ENCODE measurements around the gene PCSK1N. TPM values are rescaled to one million over a fixed set of nuclear protein-coding genes. Genes with fewer than 3 reads are reported as not detected.

Gene PCSK1N
- total RNA-seq, 1 experiment from 2014 or later = 15.3 TPM

GRCh38 chrX:48790477-48790876, 44.9 kb downstream of the PCSK1N start:
- DNase-seq (ENCODE audit: low spot score) = no peak

GRCh38 chrX:48789366-48790220, 45.8 kb downstream of the PCSK1N start:
- no peak for DNase-seq (ENCODE audit: low spot score)

DNA sequence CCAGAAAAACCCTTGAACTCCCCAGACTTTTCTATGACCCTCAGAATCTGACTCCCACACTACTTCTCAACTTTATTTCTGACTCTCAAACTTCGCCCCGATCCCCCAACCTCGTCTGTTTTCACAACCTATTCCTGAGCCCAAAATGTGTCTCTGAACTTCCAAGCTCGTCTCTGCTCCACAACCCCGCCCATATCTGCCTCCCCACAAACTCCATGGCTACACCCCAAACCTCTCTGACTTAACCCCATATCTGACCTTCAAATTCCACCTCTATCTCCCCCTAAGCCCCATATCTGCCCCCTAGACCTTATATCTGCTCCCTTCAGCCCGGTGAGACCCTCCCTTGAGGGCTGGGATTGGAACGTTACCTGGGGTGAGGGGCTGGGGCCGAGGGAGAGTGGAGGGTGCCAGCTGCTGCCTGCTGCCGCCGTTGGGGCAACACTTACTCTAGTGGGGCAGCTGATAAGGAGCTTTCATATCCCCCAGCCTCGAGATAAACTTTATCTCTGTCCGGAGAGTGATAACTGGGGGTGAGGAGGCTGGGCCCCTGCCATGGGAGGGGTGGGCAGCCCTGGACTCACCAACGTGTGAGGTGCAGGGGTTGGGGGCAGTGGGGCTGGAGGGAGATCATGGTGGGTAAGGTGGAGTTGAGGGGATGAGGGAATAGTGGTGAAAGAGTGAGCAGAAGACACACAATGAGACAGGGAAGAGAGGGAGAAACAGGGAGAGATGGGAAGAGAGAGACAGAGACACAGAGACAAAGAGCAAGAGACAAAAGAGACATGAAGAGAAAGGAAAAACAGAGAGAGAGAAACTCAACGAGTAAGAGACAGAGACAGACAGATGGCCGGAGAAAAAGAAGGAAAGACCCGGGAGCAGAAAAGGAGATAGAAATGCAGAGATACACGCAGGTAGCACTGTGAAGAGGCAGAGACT, 47.6 kb downstream of the PCSK1N start:
- no peak for DNase-seq (ENCODE audit: low spot score)

- DNase-seq (ENCODE audit: low spot score) = no peak
These were observed 48.4 kb downstream of the PCSK1N start for GRCh38 chrX:48786825-48787504.

DNA sequence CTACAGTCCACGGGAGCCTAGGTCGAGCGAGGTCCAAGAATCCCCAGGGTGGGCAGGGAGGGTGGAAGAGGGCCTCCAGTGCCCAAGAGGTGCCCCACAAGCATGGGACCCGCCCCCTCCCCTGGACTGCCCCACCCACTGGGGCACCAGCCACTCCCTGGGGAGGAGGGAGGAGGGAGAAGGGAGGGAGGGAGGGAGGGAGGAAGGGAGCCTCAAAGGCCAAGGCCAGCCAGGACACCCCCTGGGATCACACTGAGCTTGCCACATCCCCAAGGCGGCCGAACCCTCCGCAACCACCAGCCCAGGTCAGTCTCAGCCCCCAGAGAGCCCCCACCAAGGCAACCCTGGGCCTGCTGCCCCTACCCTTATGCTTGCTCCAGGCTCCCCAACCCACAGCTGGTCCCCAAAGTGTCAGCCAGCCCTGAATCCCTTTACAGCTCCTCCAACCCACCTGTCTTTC, 49.0 kb downstream of the PCSK1N start, which contains the start of gene GATA1:
Gene GATA1, plus strand, starts transcription at position 250 of the 460 bp plus-strand sequence. CDS start 4,520 bp downstream, outside the sequence.
- no peak for DNase-seq (ENCODE audit: low spot score)

DNA sequence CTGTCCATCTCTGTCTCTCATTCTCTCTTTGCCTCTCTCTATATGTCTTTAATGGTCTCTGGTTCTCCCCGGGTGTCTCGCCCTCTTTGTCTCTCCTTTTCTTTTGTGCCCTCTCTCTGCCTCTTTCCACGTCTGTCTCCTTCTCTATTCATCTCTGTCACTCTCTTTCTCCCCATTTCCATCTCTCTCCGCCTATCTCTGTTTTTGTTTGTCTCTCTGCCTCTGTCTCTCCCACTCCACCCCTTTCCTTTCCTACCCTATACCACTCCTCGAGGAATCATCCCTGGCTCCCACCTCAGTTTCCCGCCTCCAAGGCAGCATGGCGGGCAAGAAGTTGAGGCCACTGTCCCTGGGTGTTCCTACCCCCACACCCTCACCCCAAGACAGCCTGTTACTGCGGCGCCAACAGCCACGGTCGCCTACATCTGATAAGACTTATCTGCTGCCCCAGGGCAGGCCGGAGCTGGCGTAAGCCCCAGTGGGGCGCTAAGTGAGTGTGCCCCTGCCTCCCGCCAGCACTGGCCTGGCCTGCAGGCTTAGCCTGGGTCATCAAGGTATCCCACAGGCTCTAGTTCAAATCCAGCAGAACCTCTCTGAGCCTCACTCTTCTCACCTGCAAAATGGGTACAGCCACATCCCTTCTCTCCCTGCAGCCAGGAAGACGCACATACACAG, 49.7 kb downstream of the PCSK1N start:
- DNase-seq (ENCODE audit: low spot score) = no peak

DNA sequence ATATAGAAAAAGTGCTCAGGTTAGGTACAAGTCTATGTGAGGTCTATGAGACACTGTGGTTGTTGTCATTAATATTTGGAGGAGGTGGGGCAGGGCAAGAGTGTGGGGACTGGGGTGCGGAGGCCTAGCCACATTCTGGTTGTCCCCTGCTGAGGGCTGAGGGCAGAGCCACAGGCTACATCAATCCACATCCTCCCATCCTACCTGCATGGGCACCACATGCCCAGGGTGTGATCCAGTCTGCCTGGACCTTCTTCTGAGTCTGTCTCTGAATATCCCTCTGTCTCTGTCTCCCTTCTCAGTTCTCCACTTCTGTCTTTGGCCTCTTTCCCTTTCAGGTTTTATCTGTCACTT, 50.2 kb downstream of the PCSK1N start:
- no peak for DNase-seq (ENCODE audit: low spot score)

DNA sequence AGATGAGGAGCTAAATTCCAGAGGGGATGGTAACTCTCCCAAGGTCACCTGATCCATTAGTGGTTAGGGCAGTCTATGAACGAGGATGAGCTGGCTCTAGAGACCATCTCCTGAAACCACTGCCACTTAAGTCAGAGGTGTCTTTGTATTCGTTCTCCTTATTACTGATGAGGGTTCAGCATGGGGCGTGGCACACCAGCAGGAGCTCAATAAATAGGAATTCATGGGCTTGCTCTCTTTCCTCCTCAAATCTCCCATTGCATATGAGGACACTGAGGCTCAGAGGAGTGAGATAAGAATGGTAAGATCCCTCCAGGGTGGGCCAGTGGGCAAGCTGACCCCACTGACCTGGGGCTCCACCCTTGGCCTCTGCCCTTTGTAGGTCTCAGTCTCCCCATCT, 50.7 kb downstream of the PCSK1N start:
- DNase-seq (ENCODE audit: low spot score) = no peak

- no peak for DNase-seq (ENCODE audit: low spot score)
These were observed 52.6 kb downstream of the PCSK1N start for GRCh38 chrX:48782795-48783194.

GRCh38 chrX:48782216-48782615, 53.2 kb downstream of the PCSK1N start:
- DNase-seq (ENCODE audit: low spot score) = no peak

GRCh38 chrX:48781705-48782104, 53.7 kb downstream of the PCSK1N start:
- no peak for DNase-seq (ENCODE audit: low spot score)

Other genes starting within 250 kb of the PCSK1N start
- 71.5 and 81.8 TPM in 2 replicates for gene WDR13, start 238.1 kb downstream of the PCSK1N start, total RNA-seq (2014; rRNA removed; shearing (Covaris generic))
- 0.62 and 3.6 TPM in 2 replicates for gene WAS, start 151.8 kb downstream of the PCSK1N start, total RNA-seq (2014; rRNA removed; shearing (Covaris generic))
- gene SUV39H1, start 138.9 kb downstream of the PCSK1N start, total RNA-seq (2014; rRNA removed; shearing (Covaris generic)) = 18.4 and 18.9 TPM in 2 replicates
- gene GLOD5, start 73.9 kb downstream of the PCSK1N start, total RNA-seq (2014; rRNA removed; shearing (Covaris generic)) = not detected in 2 replicates
- gene GATA1, start 49.0 kb downstream of the PCSK1N start, total RNA-seq (2014; rRNA removed; shearing (Covaris generic)) = not detected in 2 replicates
- gene HDAC6, start 33.5 kb downstream of the PCSK1N start, total RNA-seq (2014; rRNA removed; shearing (Covaris generic)) = 38.8 and 41.5 TPM in 2 replicates
- not detected in 2 replicates for gene ERAS, start 9.1 kb downstream of the PCSK1N start, total RNA-seq (2014; rRNA removed; shearing (Covaris generic))
- gene TIMM17B, start 62.2 kb upstream of the PCSK1N start, total RNA-seq (2014; rRNA removed; shearing (Covaris generic)) = 67.2 and 73.1 TPM in 2 replicates
- gene PQBP1, start 62.3 kb upstream of the PCSK1N start, total RNA-seq (2014; rRNA removed; shearing (Covaris generic)) = 57.4 and 59.2 TPM in 2 replicates
- gene SLC35A2, start 76.0 kb upstream of the PCSK1N start, total RNA-seq (2014; rRNA removed; shearing (Covaris generic)) = 18.9 and 32.6 TPM in 2 replicates
- 0.59 and 0.74 TPM in 2 replicates for gene PIM2, start 83.4 kb upstream of the PCSK1N start, total RNA-seq (2014; rRNA removed; shearing (Covaris generic))
- 26.4 and 31.5 TPM in 2 replicates for gene OTUD5, start 122.0 kb upstream of the PCSK1N start, total RNA-seq (2014; rRNA removed; shearing (Covaris generic))
- 0.67 and 0.91 TPM in 2 replicates for gene KCND1, start 136.2 kb upstream of the PCSK1N start, total RNA-seq (2014; rRNA removed; shearing (Covaris generic))
- 15.9 and 18.3 TPM in 2 replicates for gene GRIPAP1, start 166.7 kb upstream of the PCSK1N start, total RNA-seq (2014; rRNA removed; shearing (Covaris generic))
- gene TFE3, start 207.7 kb upstream of the PCSK1N start, total RNA-seq (2014; rRNA removed; shearing (Covaris generic)) = 49.8 and 64.1 TPM in 2 replicates
- 0.14 TPM in 1 of 2 replicates, not detected in the other for gene CCDC120, start 223.4 kb upstream of the PCSK1N start, total RNA-seq (2014; rRNA removed; shearing (Covaris generic))
- gene PRAF2, start 238.4 kb upstream of the PCSK1N start, total RNA-seq (2014; rRNA removed; shearing (Covaris generic)) = 11.7 and 12.6 TPM in 2 replicates
- 47.5 and 64.6 TPM in 2 replicates for gene WDR45, start 244.3 kb upstream of the PCSK1N start, total RNA-seq (2014; rRNA removed; shearing (Covaris generic))

All from A172 (cell line).